OCI-LY3 (cell line): ENCODE measurements around the gene GNGT2.

Experiments
- CTCF ChIP-seq: fragments of 200-600, 300-600 bp; sonication (generic); IDR thresholded peaks from 2 replicates; pipeline ENCODE4 v1.5.1; 2014; ENCODE audit warnings: antibody characterized with exemption, low read length, low read depth
- EZH2phosphoT487 ChIP-seq: fragments of 200-600 bp; shearing (Covaris generic); IDR thresholded peaks from 2 replicates; pipeline ENCODE4 v1.6.1; 2018; ENCODE audit warnings: antibody characterized with exemption, mixed run types, low read depth

- TF ChIP-seq CTCF (no peak), EZH2phosphoT487 (no peak)
Measured at GRCh38 chr17:49231563-49231894, 21.2 kb upstream of the GNGT2 start.
